Measurements from ENCODE around the gene NPM3. TPM values are rescaled to one million over a fixed set of nuclear protein-coding genes. Genes with fewer than 3 reads are reported as not detected.

The NPM3 gene
- total RNA-seq, 1 donor from 2014 or later = 33.3 TPM

DNA sequence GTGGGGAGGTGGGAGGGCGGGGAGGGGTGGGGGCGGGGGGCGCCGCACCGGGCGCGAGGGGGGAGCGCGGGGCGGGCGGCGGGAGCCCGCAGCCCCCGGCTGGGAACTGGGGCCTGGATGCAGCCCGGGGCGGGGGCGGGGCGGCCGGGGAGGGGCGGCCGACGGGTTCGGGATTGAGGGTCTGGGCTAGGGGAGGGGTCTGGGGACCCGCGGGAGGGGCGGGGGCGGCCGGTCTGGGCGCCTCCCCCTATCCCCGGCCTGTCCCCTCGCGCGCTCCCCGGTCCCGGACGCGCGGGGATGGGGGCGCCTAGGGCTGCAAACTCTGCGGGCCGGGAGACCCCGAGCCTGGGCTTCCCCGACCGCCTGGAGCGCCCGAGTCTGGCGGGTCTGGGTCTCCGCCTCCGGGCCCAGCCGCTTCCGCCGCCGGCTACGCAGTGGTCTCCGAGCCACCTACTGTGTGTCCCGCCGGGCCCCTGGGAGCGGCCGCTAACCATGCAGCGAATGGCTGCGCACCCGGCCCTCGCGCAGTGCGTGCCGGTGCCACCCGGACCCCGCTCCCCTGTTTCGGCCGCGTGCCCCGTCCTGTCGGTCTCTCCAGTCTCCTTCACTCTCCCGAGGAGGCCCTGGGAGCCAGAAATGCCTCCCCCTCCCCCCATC lies 7.0 kb downstream of the NPM3 start:
- intact Hi-C loops (cut with micrococcal nuclease) = no loop called here

DNA sequence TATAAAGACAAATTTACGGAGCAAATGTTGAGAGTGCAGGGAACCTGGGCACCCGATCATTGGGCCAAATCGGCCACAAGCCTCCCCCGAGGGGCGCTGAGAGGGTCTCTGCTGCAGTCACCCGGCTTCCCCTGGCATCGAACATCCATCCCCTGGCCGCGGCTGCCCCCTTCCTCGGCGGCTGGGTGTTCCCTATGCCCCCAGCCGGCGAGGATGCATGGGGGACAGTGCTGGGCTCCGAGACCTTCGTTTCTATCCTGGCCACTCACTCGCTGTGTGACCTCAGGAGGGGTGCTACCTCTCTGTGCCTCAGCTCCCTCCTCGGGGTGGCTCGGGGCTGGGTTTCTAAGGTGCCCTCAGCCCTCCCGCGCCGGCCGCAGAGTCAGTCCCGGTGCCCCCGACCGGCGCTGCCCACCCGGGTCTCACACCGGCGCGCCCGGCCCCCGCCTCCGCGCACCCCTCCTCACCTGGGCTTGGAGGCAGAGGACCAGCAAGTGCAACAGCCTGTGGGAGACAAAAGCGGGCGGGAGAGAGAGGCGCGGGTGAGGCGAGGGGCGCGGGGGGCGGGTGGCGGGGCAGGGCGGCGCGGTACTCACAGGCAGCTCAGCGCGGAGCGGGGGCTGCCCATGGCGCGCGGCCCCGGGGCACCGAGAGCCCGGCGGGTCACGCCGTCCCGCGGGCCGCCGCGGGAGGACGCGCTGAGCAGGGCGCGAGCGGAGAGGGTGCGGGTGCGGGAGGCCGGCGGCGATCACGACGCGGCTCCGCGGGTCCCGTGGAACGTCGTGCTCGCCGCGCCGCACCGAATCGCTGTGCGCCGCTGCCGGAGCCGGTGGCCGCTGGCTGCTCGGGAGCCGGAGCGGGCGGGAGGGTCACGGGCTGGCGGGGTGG lies 7.7 kb downstream of the NPM3 start, which contains the start of gene FGF8:
FGF8 (minus strand) TSS at position 842 of the 888 bp plus-strand sequence; CDS start at position 628, 214 bp downstream.
- intact Hi-C loops (cut with micrococcal nuclease) = no loop called here

GRCh38 chr10:101774589-101775272 lies 8.5 kb downstream of the NPM3 start:
- intact Hi-C loops (cut with micrococcal nuclease) = no loop called here

DNA sequence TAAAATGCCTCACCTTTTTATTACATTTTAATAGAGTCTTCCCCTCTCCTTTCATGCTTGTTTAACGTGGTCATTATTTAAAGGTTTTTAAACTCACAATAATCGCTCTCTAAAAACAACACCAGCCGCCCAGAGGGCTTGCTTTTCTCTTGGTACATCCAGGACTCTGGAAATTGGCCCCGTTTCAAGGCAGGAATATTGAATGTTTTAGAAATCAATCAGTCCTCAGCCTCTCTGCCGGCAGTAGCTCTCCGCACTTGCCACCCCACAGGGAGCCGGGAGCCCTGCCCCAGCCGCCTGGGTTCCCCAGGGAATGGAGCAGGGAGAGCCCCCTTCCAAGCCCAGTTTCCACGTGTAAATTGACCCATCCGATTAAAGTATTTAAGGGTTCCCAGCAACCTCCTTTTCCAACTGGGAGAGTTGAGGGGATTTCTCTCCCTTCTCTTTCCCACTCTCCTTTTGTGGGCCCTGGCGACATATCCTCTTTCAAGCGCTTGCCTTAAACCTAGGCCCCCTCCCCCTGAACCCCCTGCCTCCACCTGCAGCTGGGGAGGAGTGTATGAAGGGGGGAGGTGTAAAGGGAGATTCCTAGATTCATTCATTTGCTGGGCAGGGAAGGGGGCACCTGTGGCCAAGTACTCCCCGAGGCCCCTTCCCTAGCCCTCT lies 9.2 kb downstream of the NPM3 start:
- intact Hi-C loops (cut with micrococcal nuclease) = no loop called here

DNA sequence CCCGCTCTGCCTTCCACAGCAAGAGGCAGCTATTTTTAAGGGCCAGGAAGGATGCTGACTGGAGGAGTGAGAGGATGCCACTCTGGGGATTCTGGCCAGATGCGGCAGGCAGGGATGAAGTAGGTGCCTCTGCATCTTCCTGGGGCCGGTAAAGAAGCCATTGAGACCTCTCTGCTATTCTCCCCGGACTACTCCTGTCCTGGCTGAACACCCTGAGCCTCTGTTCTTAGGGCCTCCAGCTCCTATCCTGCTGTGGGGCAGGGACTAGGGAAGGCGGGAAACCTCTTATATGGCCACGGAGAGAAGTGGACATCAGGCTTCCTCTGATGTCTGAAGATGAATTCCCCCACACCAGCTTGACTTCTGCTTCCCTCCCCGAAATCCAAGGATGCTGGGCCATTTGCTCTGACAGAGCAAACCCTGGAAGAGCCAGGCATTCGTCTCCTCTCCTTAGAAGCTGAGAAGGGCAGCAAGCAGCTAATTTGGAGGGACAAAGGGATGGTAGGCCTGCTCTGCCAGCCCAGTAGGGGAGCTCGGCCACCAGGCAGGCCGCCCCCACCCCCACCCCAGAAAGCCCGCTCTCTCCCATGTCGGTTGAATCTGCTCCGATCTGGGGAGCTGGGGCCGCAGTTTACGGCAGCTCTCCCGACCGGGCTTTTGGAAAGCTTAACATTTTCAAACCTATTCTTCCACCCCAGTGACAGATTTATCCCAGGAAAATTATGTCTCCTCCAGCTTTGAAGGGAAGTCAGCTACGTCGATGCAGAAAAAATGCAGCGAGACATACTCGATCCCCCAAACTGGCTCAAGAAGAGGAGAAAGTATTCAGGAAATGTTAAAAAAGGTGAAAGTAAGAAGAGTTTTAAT lies 10.1 kb downstream of the NPM3 start:
- intact Hi-C loops (cut with micrococcal nuclease) = no loop called here

DNA sequence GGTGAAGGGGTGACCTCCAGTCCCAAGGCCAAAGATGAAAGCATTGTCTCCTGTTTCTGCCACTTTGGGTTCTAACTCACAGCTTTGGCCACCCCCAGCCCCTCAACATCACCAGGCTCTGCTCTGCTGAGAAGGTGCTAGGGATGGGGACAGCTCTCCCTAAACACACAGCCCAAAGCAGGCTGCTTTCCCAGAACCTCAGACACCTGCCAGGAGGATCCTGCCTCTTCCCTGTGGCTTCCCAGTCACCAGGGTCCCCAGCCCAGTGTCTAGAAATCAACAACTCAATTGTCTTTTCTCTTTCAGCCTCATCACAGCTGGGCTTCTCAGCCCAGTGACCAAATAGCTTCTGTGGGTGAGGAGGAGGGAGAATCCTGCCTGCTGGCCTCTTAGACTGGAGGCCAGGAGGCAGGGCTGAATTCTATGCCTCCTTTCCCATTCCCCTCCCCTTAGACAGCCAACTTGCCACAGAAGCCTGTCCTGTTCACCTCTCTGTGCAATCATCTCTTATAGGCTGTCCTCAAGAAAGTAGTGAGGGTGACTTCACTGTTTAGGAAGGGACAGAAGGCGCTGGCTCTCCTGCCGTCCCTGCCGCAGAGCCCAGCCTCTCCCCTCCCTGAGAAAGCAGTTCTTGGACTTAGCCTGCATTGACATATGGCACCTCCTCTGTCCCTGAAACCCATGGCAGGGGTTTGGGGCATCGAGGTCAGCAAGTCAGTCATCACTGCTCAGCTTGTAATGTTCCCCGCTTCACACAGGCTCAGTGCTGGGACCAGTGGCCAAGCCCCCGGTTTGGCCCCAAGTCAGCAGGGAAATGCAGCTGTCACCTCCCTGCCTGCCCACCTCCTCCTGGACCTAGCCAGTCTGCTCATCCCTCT lies 11.0 kb downstream of the NPM3 start:
- intact Hi-C loops (cut with micrococcal nuclease) = no loop called here

DNA sequence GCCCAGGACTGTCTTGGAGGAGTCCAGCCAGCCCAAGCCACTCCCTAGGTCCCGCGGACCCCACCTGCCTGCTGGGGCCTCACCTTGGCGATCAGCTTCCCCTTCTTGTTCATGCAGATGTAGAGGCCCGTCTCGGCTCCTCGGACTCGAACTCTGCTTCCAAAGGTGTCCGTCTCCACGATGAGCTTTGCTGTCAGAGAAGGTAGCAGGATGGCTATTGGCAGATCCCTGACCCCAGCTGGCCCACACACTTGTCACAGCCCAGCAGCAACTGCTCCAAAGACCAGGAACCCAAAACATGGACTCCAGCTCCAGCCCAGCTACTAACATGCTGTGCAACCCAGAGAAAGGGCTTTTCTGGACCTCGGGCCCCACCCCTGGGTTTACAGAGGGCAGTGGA lies 11.9 kb downstream of the NPM3 start:
- intact Hi-C loops (cut with micrococcal nuclease) = no loop called here

DNA sequence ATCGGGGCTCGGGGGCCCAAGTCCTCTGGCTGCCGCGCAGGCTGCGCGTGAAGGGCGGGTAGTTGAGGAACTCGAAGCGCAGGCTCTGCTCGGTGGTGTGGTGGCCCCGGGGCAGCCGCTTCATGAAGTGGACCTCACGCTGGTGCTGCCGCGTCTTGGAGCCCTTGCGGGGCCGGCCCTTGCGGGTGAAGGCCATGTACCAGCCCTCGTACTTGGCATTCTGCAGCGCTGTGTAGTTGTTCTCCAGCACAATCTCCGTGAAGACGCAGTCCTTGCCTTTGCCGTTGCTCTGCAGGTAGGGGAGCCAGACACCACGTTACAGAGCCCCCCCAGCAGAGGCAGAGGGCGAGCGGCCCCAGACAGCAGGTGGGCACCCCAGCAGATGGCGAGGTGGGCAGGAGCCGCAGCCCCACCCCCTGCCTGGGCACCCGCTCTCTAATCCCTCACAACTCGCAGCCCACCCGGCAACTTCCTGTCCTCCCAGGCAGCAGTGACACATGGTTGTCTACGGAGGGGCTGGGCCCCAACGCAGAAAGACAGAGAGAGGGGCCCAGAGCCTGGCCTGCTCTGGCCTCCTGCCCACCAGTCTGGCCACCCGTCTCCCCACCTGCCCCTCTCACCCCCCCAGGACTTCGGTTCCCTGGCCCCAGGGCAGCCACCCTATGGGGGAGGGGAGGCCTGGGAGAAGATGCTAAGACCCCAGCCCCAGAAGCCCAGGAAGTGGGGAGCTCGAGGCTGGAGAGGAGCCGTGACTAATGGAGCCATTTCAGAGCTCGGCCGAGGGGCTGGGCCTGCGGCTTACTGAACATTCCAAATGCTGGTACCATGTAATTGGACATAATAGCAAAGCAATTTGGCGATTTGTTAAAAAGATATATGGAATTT lies 12.7 kb downstream of the NPM3 start:
- intact Hi-C loops (cut with micrococcal nuclease) = no loop called here

- intact Hi-C loops (cut with micrococcal nuclease) = no loop called here
Measured at GRCh38 chr10:101769541-101770180, 13.6 kb downstream of the NPM3 start.

GRCh38 chr10:101768791-101769170 lies 14.5 kb downstream of the NPM3 start:
- intact Hi-C loops (cut with micrococcal nuclease) = no loop called here

- intact Hi-C loops (cut with micrococcal nuclease) = no loop called here
Measured at GRCh38 chr10:101767966-101768790, 15.1 kb downstream of the NPM3 start.

- intact Hi-C loops (cut with micrococcal nuclease) = no loop called here
Measured at GRCh38 chr10:101767600-101767945, 15.7 kb downstream of the NPM3 start.

- intact Hi-C loops (cut with micrococcal nuclease) = no loop called here
Measured at GRCh38 chr10:101766753-101767599, 16.3 kb downstream of the NPM3 start.

DNA sequence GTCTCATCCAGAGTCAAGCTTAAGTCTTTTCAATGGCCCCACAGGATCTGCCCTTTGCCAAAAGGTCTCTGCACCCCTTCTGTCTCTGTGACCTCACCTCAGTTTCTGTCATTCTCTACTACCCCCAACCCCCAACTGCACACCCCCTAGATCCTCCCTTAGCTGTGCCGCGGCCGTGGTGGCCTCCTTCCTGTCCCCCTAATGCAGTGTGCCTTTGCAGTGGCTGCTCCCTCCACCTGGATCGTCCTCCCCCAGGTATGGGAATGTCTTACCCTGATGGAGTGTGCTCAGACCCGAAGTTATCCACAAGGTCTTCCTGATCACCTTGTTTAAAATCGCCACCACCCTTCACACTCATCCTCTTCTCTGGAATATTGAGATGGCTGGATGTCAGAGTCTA lies 16.9 kb downstream of the NPM3 start:
- intact Hi-C loops (cut with micrococcal nuclease) = no loop called here

- intact Hi-C loops (cut with micrococcal nuclease) = no loop called here
Measured at GRCh38 chr10:101763141-101763846, 20.0 kb downstream of the NPM3 start.

DNA sequence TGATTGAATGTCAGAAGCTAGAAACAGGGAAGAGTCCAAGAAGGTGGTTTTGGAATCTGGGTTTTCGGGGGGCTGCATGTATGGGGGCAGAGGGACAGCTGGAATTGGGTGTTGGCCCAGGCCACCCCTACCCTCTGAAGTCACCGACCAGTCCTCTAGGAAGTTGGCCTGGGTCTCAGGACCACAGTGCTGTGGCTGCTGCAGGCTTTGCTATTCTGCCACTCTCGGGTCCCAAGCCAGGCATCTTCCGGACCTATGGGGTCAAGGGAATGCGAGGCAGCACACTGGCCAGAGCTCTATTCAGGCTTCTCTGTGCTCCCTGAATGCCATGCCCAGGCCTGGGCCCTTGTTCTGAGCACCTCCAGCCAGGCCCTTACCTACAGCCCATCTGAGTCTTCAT lies 20.5 kb downstream of the NPM3 start:
- intact Hi-C loops (cut with micrococcal nuclease) = no loop called here

Measured in T-helper 1 cell treated with Interleukin-12 subunit alpha and Interleukin-12 subunit beta and Interleukin-4 antibody, amounts not matched to agents 30 ng/mL and 1 ng/mL, for 36 hours (primary cell).